Body of pancreas (tissue), 4 donors: Measurements from ENCODE around the gene SRSF9. TPM values are rescaled to one million over a fixed set of nuclear protein-coding genes. Genes with fewer than 3 reads are reported as not detected.

ENCODE experiments used
- ATAC-seq: fragments of 150-250 bp; one replicate; pipeline ENCODE4 v1.9.1; 2016
- DNase-seq, 4 donors: peaks; one replicate each; pipeline ENCODE4 v3.0.0-alpha.2; 2019
- H3K27ac ChIP-seq, 4 donors: fragments of 200-600 bp; sonication (generic); 1 replicate in 3 of 4; 2 replicates in 1 of 4; pipeline versions ENCODE4 v1.5.1 to v1.6.1; 2016 to 2019; ENCODE audit warnings: mild to moderate bottlenecking in 1 of 4, mixed read lengths in 1 of 4, moderate library complexity in 1 of 4
- H3K27me3 ChIP-seq, 2 donors: fragments of 200-600 bp; sonication (generic); one replicate each; pipeline ENCODE4 v1.6.0; 2016; ENCODE audit warnings: mild to moderate bottlenecking in 1 of 2
- H3K36me3 ChIP-seq, 2 donors: fragments of 200-600 bp; sonication (generic); replicated peaks in 1 of 2; 2 replicates each; pipeline ENCODE4 v1.5.1; 2016; ENCODE audit warnings: low read depth in 2 of 2; ENCODE audit not compliant: insufficient read depth in 1 of 2
- H3K4me1 ChIP-seq: fragments of 200-600 bp; sonication (generic); one replicate; pipeline ENCODE4 v1.6.0; 2016
- H3K4me3 ChIP-seq, 2 donors: fragments of 200-600 bp; sonication (generic); 1 replicate in 1 of 2; 2 replicates in 1 of 2; pipeline ENCODE4 v1.5.1; 2016 to 2019
- H3K9me3 ChIP-seq, 3 donors: fragments of 200-600 bp; sonication (generic); 1 replicate in 2 of 3; 2 replicates in 1 of 3; pipeline ENCODE4 v1.5.1; 2016
- CTCF ChIP-seq, 7 experiments: fragments of 450-650 bp in 4 of 7; fragments of 200-600 bp in 3 of 7; sonication (generic) in 3 of 7; IDR thresholded peaks; one replicate each; pipeline ENCODE4 v1.5.1; 2016 to 2019; ENCODE audit warnings: antibody characterized with exemption in 7 of 7
- POLR2A ChIP-seq, 3 donors: fragments of 450-650 bp; IDR thresholded peaks; one replicate each; pipeline ENCODE4 v1.6.1; 2016; ENCODE audit warnings: antibody characterized with exemption in 3 of 3, mild to moderate bottlenecking in 2 of 3
- WGBS, 2 donors: methylation state at CpG; one replicate each; pipeline ENCODE4 v1.1.5; 2017; 5-methylcytosine and 5-hydroxymethylcytosine counted together
- intact Hi-C: fragments of 100-400 bp; cut with DNase I; formaldehyde crosslinking; loops from one replicate; pipeline ENCODE4 v1.15.1; 2023
- total RNA-seq, 2 donors: library from RNA; depleted of rRNA; stranded (reverse); fragments of >200 nt; gene quantifications; one replicate each; pipeline ENCODE4 v1.1.0, GENCODE V29; 2016

The SRSF9 gene
- total RNA-seq, 2 donors from 2014 or later: 86.0 to 93.9 TPM

- ATAC-seq: peak; percentile 97
- Histone ChIP-seq H3K36me3 (peaks cover 0 to 2% of the 10 kb centered on the region in 2 donors), H3K27me3 (no peaks in the 10 kb centered on the region), H3K4me3 (peak within 1 kb of the TSS; percentile 71 to 89), H3K4me1 (peaks cover 17% of the 10 kb centered on the region), H3K27ac (peak within 1 kb of the TSS; percentile 52 to 86 (median 70)), H3K9me3 (no peaks in the 10 kb centered on the region)
- WGBS, 2 donors: 0% methylated on average over 9 to 59 of the region's 59 CpGs
- TF ChIP-seq CTCF (IDR thresholded peaks at IDR 0.05) (peak in 4 of 7 experiments; percentile 22 to 33 (median 26)), POLR2A (IDR thresholded peaks at IDR 0.05) (peak; percentile 22 to 67 (median 67))
- DNase-seq: peak; percentile 95 to 99 (median 98)
- intact Hi-C loops: no loop called here
These were observed 31.6 kb downstream of the SRSF9 start, which contains the start of gene COX6A1 for GRCh38 chr12:120437735-120438494. COX6A1 (plus strand) TSS chr12:120438113; CDS start chr12:120438127, 14 bp downstream.

GRCh38 chr12:120432772-120433525 lies 36.6 kb downstream of the SRSF9 start:
- intact Hi-C loops: loop anchor here (5.0 kb wide), 2 partner anchors 76 to 91 kb away; no protein-coding TSS in a partner anchor
- ATAC-seq: no peak
- no peak for DNase-seq
- no peak overlapping the region for H3K27ac ChIP-seq
- H3K9me3 ChIP-seq: no peaks in the 10 kb centered on the region
- H3K4me3 ChIP-seq: no peak overlapping the region
- no peaks in the 10 kb centered on the region for H3K36me3 ChIP-seq
- H3K27me3 ChIP-seq: no peaks in the 10 kb centered on the region
- TF ChIP-seq POLR2A (IDR thresholded peaks at IDR 0.05): no peak
- no peak for TF ChIP-seq CTCF (IDR thresholded peaks at IDR 0.05)
- H3K4me1 ChIP-seq: no peaks in the 10 kb centered on the region
- 51 to 55% methylated on average over 10 of the region's 10 CpGs for WGBS, 2 donors

DNA sequence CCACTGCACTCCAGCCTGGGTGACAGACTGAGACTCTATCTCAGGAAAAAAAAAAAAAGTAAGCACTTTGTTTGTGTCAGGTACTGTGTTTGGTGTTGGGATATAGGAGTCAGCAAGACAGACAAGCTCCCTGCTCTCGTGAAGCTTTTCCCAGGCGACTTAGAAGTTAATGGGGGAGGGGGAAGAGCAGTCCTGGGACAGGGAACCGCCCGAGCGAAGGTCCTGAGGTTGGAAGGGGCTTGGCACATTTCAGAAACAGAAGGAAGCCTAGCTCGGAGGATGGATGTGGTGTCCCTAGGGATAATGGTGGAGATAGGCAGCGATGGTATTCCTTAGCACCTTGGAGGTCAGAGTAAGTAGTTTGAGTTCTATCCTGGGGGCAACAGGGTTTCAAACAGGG lies 40.2 kb downstream of the SRSF9 start:
- H3K27me3 ChIP-seq: no peaks in the 10 kb centered on the region
- ATAC-seq (no peak), DNase-seq (no peak)
- H3K36me3 ChIP-seq: no peaks in the 10 kb centered on the region
- WGBS, 2 donors: 81% methylated on average over 7 of the region's 7 CpGs
- H3K9me3 ChIP-seq: no peaks in the 10 kb centered on the region
- no peak for TF ChIP-seq POLR2A (IDR thresholded peaks at IDR 0.05)
- no peak for TF ChIP-seq CTCF (IDR thresholded peaks at IDR 0.05)
- H3K4me1 ChIP-seq: no peaks in the 10 kb centered on the region
- no peak overlapping the region for H3K4me3 ChIP-seq
- H3K27ac ChIP-seq: no peak overlapping the region
- intact Hi-C loops: no loop called here

GRCh38 chr12:120428597-120429229 lies 40.8 kb downstream of the SRSF9 start:
- Histone ChIP-seq H3K36me3 (no peaks in the 10 kb centered on the region), H3K4me1 (no peaks in the 10 kb centered on the region), H3K27me3 (no peaks in the 10 kb centered on the region), H3K27ac (no peak overlapping the region), H3K9me3 (no peaks in the 10 kb centered on the region), H3K4me3 (no peak overlapping the region)
- WGBS, 2 donors: 61 to 63% methylated on average over 8 of the region's 8 CpGs
- DNase-seq (no peak), ATAC-seq (no peak)
- TF ChIP-seq POLR2A (IDR thresholded peaks at IDR 0.05) (no peak), CTCF (IDR thresholded peaks at IDR 0.05) (no peak)
- intact Hi-C loops: no loop called here
